ENCODE measurements around the gene APMAP.

Gene APMAP

GRCh38 chr20:24987244-24987643 is 5.3 kb downstream of the APMAP start:
- Histone ChIP-seq H3K4me3 (ENCODE audit: low read depth, low read length) (no peak overlapping the region), H3K9me3 (ENCODE audit: control insufficient read depth, insufficient read depth, low read depth, low read length) (no peaks in the 10 kb centered on the region), H3K27ac (ENCODE audit: extremely low read depth, low read depth, low read length) (no peak overlapping the region), H3K4me1 (ENCODE audit: control insufficient read depth, insufficient read depth, low read length) (no peaks in the 10 kb centered on the region; the same call in none of the 2 replicates), H3K36me3 (ENCODE audit: control insufficient read depth in 2 of 2, insufficient read depth in 1 of 2, low read length in 2 of 2) (peaks cover 5 to 21% of the 10 kb centered on the region in 2 experiments; a peak in 2 of 3 replicates)
- ChIA-PET CTCF (no interaction called here), POLR2A (no interaction called here)
- no peak for TF ChIP-seq ZNF701 (tag by site-specific recombination; IDR thresholded peaks at IDR 0.05)
- TF ChIP-seq EGR2 (tag by site-specific recombination; IDR thresholded peaks at IDR 0.05; ENCODE audit: low read depth): peak; percentile 55
- no peak for TF ChIP-seq ZNF624 (tag by site-specific recombination; IDR thresholded peaks at IDR 0.05)
- no peak for TF ChIP-seq ZNF561 (tag by site-specific recombination; IDR thresholded peaks at IDR 0.05; ENCODE audit: borderline replicate concordance)
- no peak for TF ChIP-seq PRDM10 (tag by site-specific recombination; IDR thresholded peaks at IDR 0.05)
- no peak for TF ChIP-seq ZNF266 (tag by site-specific recombination; IDR thresholded peaks at IDR 0.05; ENCODE audit: low read depth)
- no peak for TF ChIP-seq ATF2 (tag by site-specific recombination; IDR thresholded peaks at IDR 0.05; ENCODE audit: low read depth)
- no peak for TF ChIP-seq ZNF391 (tag by site-specific recombination; IDR thresholded peaks at IDR 0.05; ENCODE audit: borderline replicate concordance, low read depth)
- TF ChIP-seq ZNF148 (tag by site-specific recombination; IDR thresholded peaks at IDR 0.05; ENCODE audit: borderline replicate concordance): no peak
- TF ChIP-seq ZNF580 (tag by site-specific recombination; IDR thresholded peaks at IDR 0.05): no peak
- TF ChIP-seq SP7 (tag by site-specific recombination; IDR thresholded peaks at IDR 0.05): peak; percentile 85
- peak; percentile 47; the same call in 1 of the 2 replicates for TF ChIP-seq HOXD13 (CRISPR knock-in tag; IDR thresholded peaks at IDR 0.05; ENCODE audit: borderline replicate concordance)
- no peak for TF ChIP-seq ZNF501 (tag by site-specific recombination; IDR thresholded peaks at IDR 0.05)
- peak; percentile 78 for TF ChIP-seq ZFHX2 (tag by site-specific recombination; conservative IDR thresholded peaks at IDR 0.05)
- no peak for TF ChIP-seq OVOL3 (tag by site-specific recombination; IDR thresholded peaks at IDR 0.05)

GRCh38 chr20:24986436-24987015 is 6.0 kb downstream of the APMAP start:
- ChIA-PET CTCF (interaction anchor here (0.6 kb wide), 1 partner anchor 56 kb away, joined by 3 read pairs; no protein-coding TSS in a partner anchor), POLR2A (no interaction called here)
- Histone ChIP-seq H3K4me3 (ENCODE audit: low read depth, low read length) (no peak overlapping the region), H3K27ac (ENCODE audit: extremely low read depth, low read depth, low read length) (no peak overlapping the region), H3K4me1 (ENCODE audit: control insufficient read depth, insufficient read depth, low read length) (no peaks in the 10 kb centered on the region; the same call in none of the 2 replicates), H3K36me3 (ENCODE audit: control insufficient read depth in 2 of 2, insufficient read depth in 1 of 2, low read length in 2 of 2) (peaks cover 5 to 29% of the 10 kb centered on the region in 2 experiments; a peak in 2 of 3 replicates), H3K9me3 (ENCODE audit: control insufficient read depth, insufficient read depth, low read depth, low read length) (no peaks in the 10 kb centered on the region)
- TF ChIP-seq SP2 (tag by site-specific recombination; IDR thresholded peaks at IDR 0.05): no peak
- TF ChIP-seq ZNF529 (tag by site-specific recombination; IDR thresholded peaks at IDR 0.05; ENCODE audit: insufficient replicate concordance): no peak
- no peak for TF ChIP-seq ZNF658 (tag by site-specific recombination; IDR thresholded peaks at IDR 0.05)
- no peak for TF ChIP-seq ZNF513 (tag by site-specific recombination; IDR thresholded peaks at IDR 0.05)
- TF ChIP-seq ZNF704 (tag by site-specific recombination; IDR thresholded peaks at IDR 0.05): no peak
- TF ChIP-seq ZNF416 (tag by site-specific recombination; IDR thresholded peaks at IDR 0.05): no peak
- TF ChIP-seq ZNF175 (tag by site-specific recombination; IDR thresholded peaks at IDR 0.05): no peak
- TF ChIP-seq ZNF560 (tag by site-specific recombination; IDR thresholded peaks at IDR 0.05; ENCODE audit: borderline replicate concordance): no peak
- no peak for TF ChIP-seq PRDM1 (tag by site-specific recombination; IDR thresholded peaks at IDR 0.05)
- no peak for TF ChIP-seq KLF7 (tag by site-specific recombination; IDR thresholded peaks at IDR 0.05; ENCODE audit: borderline replicate concordance)

Data from HEK293 (cell line).